Endothelial cell of umbilical vein (primary cell): ENCODE results near the gene RUNX2.

Source experiments
- CTCF ChIP-seq, 2 donors: IDR thresholded peaks; 1 replicate in 1 of 2; 2 replicates in 1 of 2; pipeline ENCODE4 v1.5.1; 2011; ENCODE audit warnings: low read length in 2 of 2, mild to moderate bottlenecking in 2 of 2, moderate library complexity in 2 of 2, control low read depth in 1 of 2, inconsistent platforms in 1 of 2, low read depth in 1 of 2; ENCODE audit not compliant: insufficient read depth in 1 of 2; ENCODE audit errors: extremely low read depth in 1 of 2
- JUN ChIP-seq: IDR thresholded peaks from 2 replicates; pipeline ENCODE4 v1.6.1; 2011; ENCODE audit warnings: borderline replicate concordance, low read depth; ENCODE audit not compliant: insufficient read length, insufficient read depth
- POLR2AphosphoS5 ChIP-seq: IDR thresholded peaks from 2 replicates; pipeline ENCODE4 v1.6.1; 2012; ENCODE audit warnings: low read depth, mild to moderate bottlenecking, control low read depth, low read length, moderate library complexity; ENCODE audit not compliant: insufficient read depth

GRCh38 chr6:45441851-45442453, 113.8 kb downstream of the RUNX2 start:
- no peak for TF ChIP-seq JUN
- no peak for TF ChIP-seq POLR2AphosphoS5
- no peak for TF ChIP-seq CTCF (IDR thresholded peaks at IDR 0.05; ENCODE audit: extremely low read depth in 1 of 2, insufficient read depth in 1 of 2, low read depth in 1 of 2, low read length in 2 of 2)
